Lower leg skin (tissue), 4 donors: ENCODE results near the gene ARMCX1. TPM values are rescaled to one million over a fixed set of nuclear protein-coding genes. Genes with fewer than 3 reads are reported as not detected.

Experiments
- DNase-seq, 2 donors: peaks; one replicate each; pipeline ENCODE4 v3.0.0-alpha.2; 2019; ENCODE audit warnings: low spot score in 2 of 2
- H3K4me3 ChIP-seq: fragments of 200-600 bp; sonication (generic); 2 replicates; pipeline ENCODE4 v1.5.1; 2017; ENCODE audit warnings: mild to moderate bottlenecking, low read depth; ENCODE audit not compliant: poor library complexity, severe bottlenecking
- CTCF ChIP-seq, 3 donors: fragments of 450-650 bp; IDR thresholded peaks; one replicate each; pipeline ENCODE4 v1.5.1; 2016; ENCODE audit warnings: antibody characterized with exemption in 3 of 3, mild to moderate bottlenecking in 3 of 3, moderate library complexity in 2 of 3
- POLR2A ChIP-seq, 2 donors: fragments of 450-650 bp; IDR thresholded peaks; one replicate each; pipeline ENCODE4 v1.6.1; 2016 to 2017; ENCODE audit warnings: antibody characterized with exemption in 2 of 2, mild to moderate bottlenecking in 1 of 2, moderate library complexity in 1 of 2
- WGBS, 2 donors: methylation state at CpG; one replicate each; pipeline ENCODE4 v1.1.5; 2018; 5-methylcytosine and 5-hydroxymethylcytosine counted together
- intact Hi-C: fragments of 100-400 bp; cut with DNase I; formaldehyde crosslinking; loops from one replicate; pipeline ENCODE4 v1.15.0; 2023; ENCODE audit warnings: low total_unique reads
- total RNA-seq, 4 donors: library from RNA; depleted of rRNA; stranded (reverse); fragments of >200 nt; gene quantifications; one replicate each; pipeline ENCODE4 v1.1.0, GENCODE V29; 2016

ARMCX1 gene
- total RNA-seq, 4 donors from 2014 or later: 16.2 to 20.9 (median 18.7) TPM

GRCh38 chrX:101602077-101602476, 51.7 kb downstream of the ARMCX1 start:
- WGBS, 2 donors: 45 to 68% methylated on average over 5 to 7 of the region's 7 CpGs
- no peak overlapping the region for H3K4me3 ChIP-seq
- intact Hi-C loops: no loop called here
- no peak for TF ChIP-seq CTCF (IDR thresholded peaks at IDR 0.05)
- no peak for TF ChIP-seq POLR2A (IDR thresholded peaks at IDR 0.05)
- no peak for DNase-seq

Other genes starting within 250 kb of the ARMCX1 start
- 1 to 10 TPM; 6.9 to 8.9 (median 8.6) TPM for gene TIMM8A, start 201.8 kb upstream of the ARMCX1 start, total RNA-seq
- 1 to 10 TPM; 1.5 to 3.6 (median 3.4) TPM for gene BTK, start 164.4 kb upstream of the ARMCX1 start, total RNA-seq
- 1,000 to 10,000 TPM; 1,158 to 5,300 (median 1,747) TPM for gene RPL36A, start 159.5 kb upstream of the ARMCX1 start, total RNA-seq
- 10 to 100 TPM; 16.4 to 21.1 (median 18.0) TPM for gene GLA, start 142.6 kb upstream of the ARMCX1 start, total RNA-seq
- 10 to 100 TPM; 43.5 to 54.7 (median 53.7) TPM for gene HNRNPH2, start 142.3 kb upstream of the ARMCX1 start, total RNA-seq
- 1 to 10 TPM; 1.9 to 6.1 (median 5.0) TPM for gene ARMCX4, start 65.1 kb upstream of the ARMCX1 start, total RNA-seq
- 10 to 100 TPM; 13.6 to 28.6 (median 17.2) TPM for gene ARMCX6, start 67.5 kb downstream of the ARMCX1 start, total RNA-seq
- gene ARMCX3, start 72.6 kb downstream of the ARMCX1 start, total RNA-seq: 10 to 100 TPM; 14.7 to 21.5 (median 17.0) TPM
- 10 to 100 TPM in 1 of 4 donors, 1 to 10 TPM in 3; 5.4 to 14.1 (median 8.7) TPM for gene ARMCX2, start 109.3 kb downstream of the ARMCX1 start, total RNA-seq